ENCODE results near the gene FAM171A2.
"Not testable (repeated sequence)": the region's sequence is repeated elsewhere in the genome, so short reads cannot be mapped to it uniquely, and the experiment has no call there.

- not testable (repeated sequence) for TF ChIP-seq POLR2AphosphoS5 (IDR thresholded peaks at IDR 0.05; ENCODE audit: low read length); CTCF (IDR thresholded peaks at IDR 0.05 in 2 of 3, conservative IDR thresholded peaks at IDR 0.05 in 1 of 3; ENCODE audit: control insufficient read depth in 2 of 3, extremely low read depth in 1 of 3, insufficient read depth in 1 of 3, low read depth in 3 of 3, low read length in 3 of 3); REST (IDR thresholded peaks at IDR 0.05; ENCODE audit: low read depth, low read length); TARDBP (IDR thresholded peaks at IDR 0.05; ENCODE audit: borderline replicate concordance); HDGF (IDR thresholded peaks at IDR 0.05); POLR2A (IDR thresholded peaks at IDR 0.05; ENCODE audit: low read depth, low read length); ELK1 (IDR thresholded peaks at IDR 0.05; ENCODE audit: low read depth, low read length); EP300 (IDR thresholded peaks at IDR 0.05; ENCODE audit: borderline replicate concordance in 1 of 2, control insufficient read depth in 1 of 2, low read depth in 2 of 2, low read length in 2 of 2); NFYA (IDR thresholded peaks at IDR 0.05; ENCODE audit: borderline replicate concordance, low read depth, low read length)
Observed at GRCh38 chr17:44347206-44348055, 16.2 kb downstream of the FAM171A2 start.
